ENCODE measurements around the gene STUB1.

Gene STUB1

DNA sequence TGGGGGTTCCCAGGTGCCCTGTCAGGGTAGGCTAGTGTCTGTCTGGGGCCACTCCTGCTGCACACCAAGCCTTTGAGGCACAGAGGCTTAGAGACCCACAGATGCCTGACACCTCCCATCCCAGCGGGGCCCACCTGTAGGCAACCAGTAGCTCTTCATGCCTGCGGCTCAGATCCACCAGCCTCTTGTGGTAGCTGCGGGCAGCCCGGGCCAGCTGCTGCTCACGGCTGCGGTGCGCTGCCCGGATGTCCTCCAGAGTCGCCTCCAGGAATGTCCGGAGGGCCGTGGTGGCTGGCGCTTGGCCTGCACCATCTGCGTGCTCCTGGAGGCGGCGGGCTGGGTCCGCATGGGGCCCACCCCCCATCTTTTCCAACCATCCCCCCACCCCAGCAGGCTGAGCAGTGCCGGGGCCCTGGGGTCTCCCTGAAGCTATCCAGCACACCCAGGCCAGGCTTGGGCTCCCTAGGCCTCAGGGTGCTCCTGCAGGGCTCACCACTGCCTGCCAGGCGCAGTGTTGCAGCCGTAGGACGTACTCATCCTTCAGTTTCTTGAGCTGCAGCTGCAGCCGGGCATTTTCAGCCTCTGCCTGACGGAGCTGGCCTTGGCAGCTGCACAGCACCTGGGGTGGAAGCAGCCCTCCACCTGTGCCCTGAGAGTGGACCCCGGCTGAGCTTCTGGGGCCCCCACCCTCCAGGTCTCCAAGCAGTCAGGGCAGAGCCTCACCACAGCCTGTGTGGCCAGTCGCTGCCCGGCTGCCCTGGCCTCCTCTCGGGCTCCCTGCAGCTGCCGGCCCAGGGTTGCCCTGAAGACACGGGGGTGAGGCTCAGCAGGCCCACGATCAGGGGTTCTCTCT is 44.2 kb downstream of the STUB1 start:
- TF ChIP-seq, protein P1, sequence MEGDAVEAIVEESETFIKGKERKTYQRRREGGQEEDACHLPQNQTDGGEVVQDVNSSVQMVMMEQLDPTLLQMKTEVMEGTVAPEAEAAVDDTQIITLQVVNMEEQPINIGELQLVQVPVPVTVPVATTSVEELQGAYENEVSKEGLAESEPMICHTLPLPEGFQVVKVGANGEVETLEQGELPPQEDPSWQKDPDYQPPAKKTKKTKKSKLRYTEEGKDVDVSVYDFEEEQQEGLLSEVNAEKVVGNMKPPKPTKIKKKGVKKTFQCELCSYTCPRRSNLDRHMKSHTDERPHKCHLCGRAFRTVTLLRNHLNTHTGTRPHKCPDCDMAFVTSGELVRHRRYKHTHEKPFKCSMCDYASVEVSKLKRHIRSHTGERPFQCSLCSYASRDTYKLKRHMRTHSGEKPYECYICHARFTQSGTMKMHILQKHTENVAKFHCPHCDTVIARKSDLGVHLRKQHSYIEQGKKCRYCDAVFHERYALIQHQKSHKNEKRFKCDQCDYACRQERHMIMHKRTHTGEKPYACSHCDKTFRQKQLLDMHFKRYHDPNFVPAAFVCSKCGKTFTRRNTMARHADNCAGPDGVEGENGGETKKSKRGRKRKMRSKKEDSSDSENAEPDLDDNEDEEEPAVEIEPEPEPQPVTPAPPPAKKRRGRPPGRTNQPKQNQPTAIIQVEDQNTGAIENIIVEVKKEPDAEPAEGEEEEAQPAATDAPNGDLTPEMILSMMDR (IDR thresholded peaks at IDR 0.05), result no peak

DNA sequence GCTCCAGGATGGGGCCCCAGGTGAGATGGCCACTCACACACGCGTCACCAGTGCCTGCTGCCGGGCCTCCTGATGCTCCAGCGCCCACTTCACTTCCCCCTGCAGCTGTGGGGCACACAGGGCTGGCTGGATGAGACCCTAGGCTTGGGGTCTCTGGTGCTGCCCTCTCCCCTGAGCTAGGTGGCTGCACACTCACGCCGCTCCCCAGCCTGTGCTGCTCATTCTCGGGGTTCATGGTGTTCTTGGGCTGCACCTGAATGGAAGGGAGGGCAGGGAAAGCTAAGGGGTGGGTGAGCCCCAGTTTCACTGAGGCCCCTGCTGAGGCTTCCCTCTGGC is 44.8 kb downstream of the STUB1 start:
- TF ChIP-seq, protein P1 (IDR thresholded peaks at IDR 0.05), result no peak

DNA sequence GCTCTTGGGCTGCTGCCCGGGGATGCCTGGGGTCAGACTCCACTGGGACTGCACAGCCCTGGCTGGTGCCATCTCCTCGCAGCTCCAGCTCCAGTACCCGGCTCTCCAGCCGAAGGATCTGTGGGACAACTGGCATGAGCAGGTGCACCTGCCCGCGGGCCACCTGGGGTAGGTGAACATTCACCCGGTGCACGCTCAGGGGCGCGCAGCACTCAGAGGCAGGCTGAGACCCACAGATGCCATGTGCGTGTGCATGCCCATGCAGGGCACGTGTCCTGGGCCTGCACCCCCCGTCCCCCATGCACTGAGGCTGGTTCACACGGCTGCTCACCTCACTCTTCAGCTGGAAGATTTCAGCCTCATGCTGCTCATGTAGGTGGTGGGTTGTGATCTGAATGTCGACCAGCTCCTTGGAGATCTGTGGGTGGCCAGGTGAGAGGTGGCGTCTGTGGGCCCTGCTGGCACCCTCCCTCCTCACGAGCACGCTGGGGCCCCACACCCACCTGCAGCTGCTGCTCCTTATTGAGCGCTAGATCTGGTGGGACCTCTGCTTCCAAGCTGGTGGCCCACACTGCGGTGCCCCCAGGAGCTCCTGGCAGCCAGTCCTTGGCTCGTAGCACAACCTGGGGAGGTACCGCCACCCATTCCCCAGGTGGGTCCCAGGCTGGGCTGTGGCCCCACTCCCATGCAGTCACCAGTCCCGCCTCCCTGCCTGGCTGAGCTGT is 45.4 kb downstream of the STUB1 start:
- TF ChIP-seq, protein P1 (IDR thresholded peaks at IDR 0.05), result no peak

DNA sequence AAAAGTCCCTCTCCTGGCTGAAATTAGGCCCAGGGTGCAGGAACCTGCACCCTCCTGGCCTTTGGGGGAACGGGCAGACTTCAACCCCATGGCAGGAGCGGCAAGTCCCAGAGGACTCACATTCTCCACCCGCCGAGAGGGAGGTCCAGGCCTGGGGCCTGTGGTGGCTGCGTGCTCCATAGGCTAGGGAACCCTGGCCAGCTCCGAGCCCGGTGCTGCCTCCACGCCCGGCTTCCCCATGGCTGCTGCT is 45.9 kb downstream of the STUB1 start:
- TF ChIP-seq, protein P1 (IDR thresholded peaks at IDR 0.05), result no peak

DNA sequence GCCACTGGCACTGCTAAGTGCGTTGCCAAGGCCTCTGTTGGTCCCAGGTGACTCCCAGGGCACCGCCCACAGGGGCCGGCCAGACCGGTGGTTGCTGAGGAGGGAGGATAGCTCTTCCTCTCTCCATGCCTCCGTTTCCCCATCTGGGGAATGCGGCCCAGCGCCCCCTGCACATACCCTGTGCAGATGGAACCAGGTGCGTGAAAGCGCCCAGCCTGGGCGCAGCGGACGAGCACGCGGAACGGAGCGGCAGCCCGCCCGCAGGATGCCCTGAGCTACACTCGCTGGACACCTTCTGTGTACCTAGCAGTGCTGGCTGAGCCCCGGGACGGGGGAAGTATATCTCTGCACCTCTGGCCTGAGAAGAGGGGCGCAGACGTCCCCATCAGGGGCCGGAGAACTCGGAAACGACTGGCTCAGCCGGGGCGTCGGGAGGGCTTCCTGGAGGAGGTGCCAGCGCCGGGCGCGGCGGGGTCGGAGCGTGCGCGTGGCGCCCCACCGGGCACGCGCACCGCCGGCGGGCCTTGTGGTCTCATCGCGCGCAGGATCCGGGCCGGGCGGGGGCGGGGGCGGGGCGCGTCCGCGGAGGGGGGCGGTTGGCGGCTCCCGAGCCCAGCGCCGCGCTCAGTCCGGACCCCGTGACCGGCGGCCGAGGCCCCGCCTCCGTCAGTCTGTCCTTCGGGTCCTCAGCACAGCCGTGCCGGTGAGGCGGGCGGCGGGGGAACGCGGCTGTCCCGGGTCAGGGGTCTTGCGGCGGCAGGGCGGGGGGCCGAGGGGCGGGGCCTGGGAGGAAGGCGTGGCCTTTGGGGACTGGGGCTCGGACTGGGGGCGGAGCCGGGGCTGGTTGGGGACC is 46.5 kb downstream of the STUB1 start, which contains the start of the genes CCDC78 and HAGHL:
CCDC78 (minus strand) TSS at position 6 of the 853 bp plus-strand sequence. CDS start 76 bp downstream, outside the sequence.
HAGHL (plus strand) TSS at position 669 of the 853 bp plus-strand sequence. CDS start 404 bp downstream, outside the sequence.
- TF ChIP-seq, protein P1 (IDR thresholded peaks at IDR 0.05), result no peak

DNA sequence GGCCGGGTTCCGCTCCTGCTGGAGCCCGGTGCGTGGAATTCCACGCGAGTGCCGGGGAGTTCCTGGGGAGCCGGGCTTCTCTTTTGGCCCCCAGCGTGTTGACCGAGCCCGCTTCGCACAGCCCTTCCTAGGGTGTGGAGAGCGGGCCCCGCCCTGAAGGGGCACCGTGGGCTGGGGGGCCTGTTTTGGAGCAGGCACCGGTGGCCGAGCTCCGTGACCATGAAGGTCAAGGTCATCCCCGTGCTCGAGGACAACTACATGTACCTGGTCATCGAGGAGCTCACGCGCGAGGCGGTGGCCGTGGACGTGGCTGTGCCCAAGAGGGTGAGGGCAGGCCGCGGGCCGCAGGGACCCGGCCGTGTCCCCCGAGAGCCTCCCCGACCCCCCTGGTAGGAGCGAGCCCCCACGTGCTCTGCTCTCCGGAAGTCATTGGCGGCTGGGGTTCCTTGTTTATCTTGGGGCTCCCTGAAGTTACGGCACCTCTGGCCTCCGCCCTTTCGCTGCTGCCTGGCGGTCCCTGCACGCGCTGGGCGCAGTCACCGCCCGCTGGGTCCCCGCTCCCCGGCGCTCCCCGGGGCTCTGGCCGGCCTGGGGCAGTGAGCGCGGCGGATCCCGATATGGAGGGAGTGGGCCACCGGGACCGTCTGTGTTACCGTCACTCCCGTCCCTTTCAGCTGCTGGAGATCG is 47.2 kb downstream of the STUB1 start:
- TF ChIP-seq, protein P1 (IDR thresholded peaks at IDR 0.05), result no peak

Data from LNCAP (cell line).